ENCODE results near the gene ACSL6. TPM values are rescaled to one million over a fixed set of nuclear protein-coding genes. Genes with fewer than 3 reads are reported as not detected.

The ACSL6 gene
- total RNA-seq, 3 donors from 2014 or later: 0.32 to 1.8 (median 0.33) TPM

- intact Hi-C loops (cut with DNase I; ENCODE audit: low total_unique reads): no loop called here
Measured at GRCh38 chr5:132001647-132002561, 9.6 kb downstream of the ACSL6 start.

GRCh38 chr5:132000677-132001453 lies 10.6 kb downstream of the ACSL6 start:
- H3K36me3 ChIP-seq: no peaks in the 10 kb centered on the region

More at GRCh38 chr5:132001647-132002561, 9.6 kb downstream of the ACSL6 start:
- no peaks in the 10 kb centered on the region for H3K4me1 ChIP-seq
- H3K36me3 ChIP-seq: no peaks in the 10 kb centered on the region
- no peaks in the 10 kb centered on the region for H3K9me3 ChIP-seq
- DNase-seq (ENCODE audit: low spot score in 2 of 2): no peak
- H3K27me3 ChIP-seq: no peaks in the 10 kb centered on the region
- no peak overlapping the region for H3K4me3 ChIP-seq
- TF ChIP-seq CTCF (IDR thresholded peaks at IDR 0.05) (no peak), POLR2A (IDR thresholded peaks at IDR 0.05) (no peak)
- H3K27ac ChIP-seq: no peak overlapping the region

GRCh38 chr5:132000241-132000490 lies 11.3 kb downstream of the ACSL6 start:
- intact Hi-C loops (cut with DNase I; ENCODE audit: low total_unique reads): no loop called here
- Histone ChIP-seq H3K4me1 (no peaks in the 10 kb centered on the region), H3K9me3 (no peaks in the 10 kb centered on the region), H3K27me3 (no peaks in the 10 kb centered on the region), H3K36me3 (no peaks in the 10 kb centered on the region), H3K4me3 (no peak overlapping the region), H3K27ac (no peak overlapping the region)
- no peak for TF ChIP-seq POLR2AphosphoS5 (IDR thresholded peaks at IDR 0.05)
- TF ChIP-seq CTCF (IDR thresholded peaks at IDR 0.05): no peak
- TF ChIP-seq POLR2A (IDR thresholded peaks at IDR 0.05): no peak
- DNase-seq (ENCODE audit: low spot score in 2 of 2): no peak

More at GRCh38 chr5:132000677-132001453, 10.6 kb downstream of the ACSL6 start:
- intact Hi-C loops (cut with DNase I; ENCODE audit: low total_unique reads): no loop called here
- TF ChIP-seq CTCF (IDR thresholded peaks at IDR 0.05) (no peak), POLR2AphosphoS5 (IDR thresholded peaks at IDR 0.05) (no peak), POLR2A (IDR thresholded peaks at IDR 0.05) (no peak)
- no peak for DNase-seq (ENCODE audit: low spot score in 2 of 2)
- Histone ChIP-seq H3K9me3 (no peaks in the 10 kb centered on the region), H3K27ac (no peak overlapping the region), H3K27me3 (no peaks in the 10 kb centered on the region), H3K4me1 (no peaks in the 10 kb centered on the region), H3K4me3 (no peak overlapping the region)

- no peak for TF ChIP-seq POLR2AphosphoS5 (IDR thresholded peaks at IDR 0.05)
- no peak for TF ChIP-seq POLR2A (IDR thresholded peaks at IDR 0.05)
- no peak for TF ChIP-seq CTCF (IDR thresholded peaks at IDR 0.05)
- DNase-seq (ENCODE audit: low spot score in 2 of 2): no peak
- intact Hi-C loops (cut with DNase I; ENCODE audit: low total_unique reads): no loop called here
Measured at GRCh38 chr5:131999441-132000240, 11.8 kb downstream of the ACSL6 start.

More at GRCh38 chr5:131999441-132000240, 11.8 kb downstream of the ACSL6 start:
- Histone ChIP-seq H3K36me3 (no peaks in the 10 kb centered on the region), H3K4me3 (no peak overlapping the region), H3K27ac (no peak overlapping the region), H3K4me1 (no peaks in the 10 kb centered on the region), H3K9me3 (no peaks in the 10 kb centered on the region), H3K27me3 (no peaks in the 10 kb centered on the region)
